Activated CD4-positive, alpha-beta memory T cell treated with anti-CD3 and anti-CD28 coated beads for 36 hours (primary cell): ENCODE measurements around the gene REC114. TPM values are rescaled to one million over a fixed set of nuclear protein-coding genes. Genes with fewer than 3 reads are reported as not detected.
"Not testable (repeated sequence)": the region's sequence is repeated elsewhere in the genome, so short reads cannot be mapped to it uniquely, and the experiment has no call there.

Experiments used
- CTCF ChIA-PET: fragments of 350-600 bp; sonication (Branson Sonifier 250); formaldehyde crosslinking; loops from one replicate; lab custom pipeline; 2021; ENCODE audit warnings: antibody characterized with exemption, inconsistent platforms; lab: Charles Lee
- POLR2A ChIA-PET: fragments of 350-600 bp; sonication (Branson Sonifier 250); formaldehyde crosslinking; loops from one replicate; lab custom pipeline; 2021; ENCODE audit warnings: antibody characterized with exemption; lab: Charles Lee
- DNase-seq: peaks from one replicate; pipeline ENCODE4 v3.0.0-alpha.2; 2020
- H3K27ac Mint-ChIP-seq: one replicate; pipeline ENCODE4 v1.8.0; 2021; ENCODE audit warnings: mixed read lengths
- H3K27me3 Mint-ChIP-seq: one replicate; pipeline ENCODE4 v1.8.0; 2021; ENCODE audit warnings: mixed read lengths
- H3K36me3 Mint-ChIP-seq: one replicate; pipeline ENCODE4 v1.8.0; 2021; ENCODE audit warnings: mixed read lengths
- H3K4me1 Mint-ChIP-seq: one replicate; pipeline ENCODE4 v1.8.0; 2021; ENCODE audit warnings: low read depth, mixed read lengths
- H3K4me3 Mint-ChIP-seq: one replicate; pipeline ENCODE4 v1.8.0; 2021; ENCODE audit warnings: mild to moderate bottlenecking, mixed read lengths
- H3K9me3 Mint-ChIP-seq: one replicate; pipeline ENCODE4 v1.8.0; 2021; ENCODE audit warnings: mixed read lengths
- intact Hi-C: fragments of 100-400 bp; cut with micrococcal nuclease; formaldehyde crosslinking; loops from one replicate; pipeline ENCODE4 v1.15.1; 2023
- total RNA-seq, 2 experiments: library from RNA; stranded (reverse); gene quantifications; one replicate each; pipeline ENCODE4 v1.2.3, GENCODE V29; 2021

Gene REC114
- total RNA-seq, 2 experiments from 2014 or later = not detected

DNA sequence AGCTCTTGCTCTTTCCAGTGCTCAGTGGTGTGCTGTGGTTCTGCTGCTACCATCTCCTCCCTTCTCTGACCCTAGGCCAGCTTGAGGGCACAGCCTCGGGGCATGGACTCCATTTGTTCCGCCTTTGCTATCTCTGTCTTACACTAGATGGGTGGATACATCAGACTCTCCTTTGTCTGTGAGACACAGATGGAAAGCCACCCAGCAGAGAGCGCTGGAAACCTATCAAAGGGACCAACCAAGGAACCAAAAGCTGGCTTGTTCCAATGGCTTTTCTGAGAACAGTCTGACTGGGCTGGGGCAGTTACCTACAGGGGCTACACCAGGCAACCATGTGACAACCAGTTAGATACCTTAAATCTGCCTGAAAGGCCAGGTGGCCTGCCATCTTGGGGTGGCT lies 126.4 kb downstream of the REC114 start:
- DNase-seq = no peak
- intact Hi-C loops = no loop called here
- CTCF ChIA-PET = interaction anchor here (1.1 to 4.0 kb wide), 5 partner anchors 9 to 136 kb away, joined by 3 to 25 read pairs (median 5); no protein-coding TSS in a partner anchor

GRCh38 chr15:73570355-73571032 lies 127.5 kb downstream of the REC114 start:
- H3K36me3 Mint-ChIP-seq = peaks cover 50% of the 10 kb centered on the region
- H3K4me3 Mint-ChIP-seq = no peak overlapping the region
- POLR2A ChIA-PET = no interaction called here
- peak overlapping the region; percentile 21 for H3K27ac Mint-ChIP-seq
- peaks cover 19% of the 10 kb centered on the region for H3K4me1 Mint-ChIP-seq
- no peaks in the 10 kb centered on the region for H3K9me3 Mint-ChIP-seq
- peak; percentile 43 for DNase-seq
- CTCF ChIA-PET = interaction anchor here (0.9 to 4.0 kb wide), 4 partner anchors 65 to 135 kb away, joined by 3 to 25 read pairs (median 4); no protein-coding TSS in a partner anchor
- no peaks in the 10 kb centered on the region for H3K27me3 Mint-ChIP-seq
- intact Hi-C loops = loop anchor here (1.0 to 5.0 kb wide), 2 partner anchors 37 to 61 kb away; no protein-coding TSS in a partner anchor

More for the DNA sequence above, 126.4 kb downstream of the REC114 start:
- H3K4me1 Mint-ChIP-seq = peaks cover 19% of the 10 kb centered on the region
- peaks cover 46% of the 10 kb centered on the region for H3K36me3 Mint-ChIP-seq
- no peaks in the 10 kb centered on the region for H3K9me3 Mint-ChIP-seq
- POLR2A ChIA-PET = no interaction called here
- H3K27me3 Mint-ChIP-seq = no peaks in the 10 kb centered on the region
- peak overlapping the region; percentile 49 for H3K27ac Mint-ChIP-seq
- no peak overlapping the region for H3K4me3 Mint-ChIP-seq

GRCh38 chr15:73571346-73571745 lies 128.4 kb downstream of the REC114 start:
- no peaks in the 10 kb centered on the region for H3K9me3 Mint-ChIP-seq
- H3K4me1 Mint-ChIP-seq = peaks cover 19% of the 10 kb centered on the region
- peak overlapping the region; percentile 23 for H3K27ac Mint-ChIP-seq
- no peak overlapping the region for H3K4me3 Mint-ChIP-seq
- CTCF ChIA-PET = interaction anchor here (0.9 to 4.0 kb wide), 4 partner anchors 46 to 134 kb away, joined by 3 to 25 read pairs (median 4); no protein-coding TSS in a partner anchor
- peaks cover 50% of the 10 kb centered on the region for H3K36me3 Mint-ChIP-seq
- DNase-seq = no peak
- H3K27me3 Mint-ChIP-seq = no peaks in the 10 kb centered on the region
- intact Hi-C loops = loop anchor here (5.0 kb wide), 1 partner anchor 36 kb away; no protein-coding TSS in a partner anchor
- POLR2A ChIA-PET = no interaction called here

DNA sequence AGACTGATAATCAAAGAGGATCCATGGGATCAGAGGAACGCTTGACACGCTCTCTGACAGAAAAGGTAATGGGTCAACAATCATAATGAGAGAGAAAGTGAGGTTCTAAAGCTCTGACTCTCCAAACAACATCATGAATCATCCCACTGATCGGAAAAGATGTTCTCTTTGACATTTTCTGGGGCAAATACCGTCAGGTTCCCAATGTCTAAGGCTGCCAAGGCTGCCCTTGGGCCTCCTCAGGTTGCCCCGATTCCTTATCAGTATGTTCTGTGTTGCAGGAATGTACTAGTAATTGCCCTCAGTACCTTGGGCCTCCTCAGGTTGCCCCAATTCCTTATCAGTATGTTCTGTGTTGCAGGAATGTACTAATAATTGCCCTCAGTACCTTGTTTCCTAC lies 129.3 kb downstream of the REC114 start:
- peaks cover 19% of the 10 kb centered on the region for H3K4me1 Mint-ChIP-seq
- POLR2A ChIA-PET = no interaction called here
- peak overlapping the region; percentile 61 for H3K27ac Mint-ChIP-seq
- no peak for DNase-seq
- H3K9me3 Mint-ChIP-seq = no peaks in the 10 kb centered on the region
- H3K36me3 Mint-ChIP-seq = peaks cover 49% of the 10 kb centered on the region
- H3K4me3 Mint-ChIP-seq = no peak overlapping the region
- CTCF ChIA-PET = no interaction called here
- no peaks in the 10 kb centered on the region for H3K27me3 Mint-ChIP-seq
- intact Hi-C loops = loop anchor here (5.0 kb wide), 1 partner anchor 35 kb away; no protein-coding TSS in a partner anchor

GRCh38 chr15:73573037-73573436 lies 130.1 kb downstream of the REC114 start:
- CTCF ChIA-PET = no interaction called here
- peaks cover 42% of the 10 kb centered on the region for H3K36me3 Mint-ChIP-seq
- H3K4me3 Mint-ChIP-seq = no peak overlapping the region
- POLR2A ChIA-PET = no interaction called here
- peaks cover 19% of the 10 kb centered on the region for H3K4me1 Mint-ChIP-seq
- no peaks in the 10 kb centered on the region for H3K27me3 Mint-ChIP-seq
- DNase-seq = no peak
- no peaks in the 10 kb centered on the region for H3K9me3 Mint-ChIP-seq
- peak overlapping the region; percentile 61 for H3K27ac Mint-ChIP-seq
- intact Hi-C loops = loop anchor here (5.0 kb wide), 1 partner anchor 34 kb away; no protein-coding TSS in a partner anchor

- Mint-ChIP-seq H3K27me3 (no peaks in the 10 kb centered on the region), H3K9me3 (no peaks in the 10 kb centered on the region), H3K36me3 (peaks cover 42% of the 10 kb centered on the region), H3K4me1 (peaks cover 19% of the 10 kb centered on the region), H3K27ac (no peak overlapping the region), H3K4me3 (no peak overlapping the region)
- POLR2A ChIA-PET = no interaction called here
- DNase-seq = no peak
- CTCF ChIA-PET = no interaction called here
- intact Hi-C loops = loop anchor here (5.0 kb wide), 1 partner anchor 34 kb away; no protein-coding TSS in a partner anchor
These were observed 130.6 kb downstream of the REC114 start for GRCh38 chr15:73573572-73573971.

DNA sequence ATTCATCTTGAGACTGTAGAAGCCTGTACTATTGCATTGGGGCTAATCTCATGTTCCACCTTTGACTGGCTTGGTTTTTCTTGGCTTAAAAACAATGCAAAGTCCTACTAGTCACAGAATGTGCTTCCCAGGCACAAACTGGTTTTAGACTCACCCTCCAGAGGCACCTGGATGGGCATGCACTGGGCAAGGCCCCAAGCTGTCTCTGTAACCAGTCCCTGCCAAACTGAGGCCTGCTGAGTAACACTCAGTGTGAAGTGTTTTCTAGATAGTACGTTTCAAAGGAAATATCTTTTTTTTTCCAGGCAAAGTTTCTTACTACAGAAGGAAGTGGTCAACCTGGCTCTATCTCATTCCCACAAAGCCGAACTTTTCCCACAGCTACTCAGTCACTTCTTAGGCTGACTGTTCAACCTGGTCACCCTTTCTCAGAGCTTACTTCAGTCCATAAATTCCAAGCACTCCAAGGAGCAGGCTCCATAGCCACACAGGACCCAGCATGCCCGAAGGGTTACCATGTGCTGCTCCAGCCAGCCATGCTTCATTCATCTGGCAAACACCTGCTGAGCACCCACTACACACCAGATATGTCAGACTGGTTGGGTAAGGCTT lies 132.8 kb downstream of the REC114 start:
- ChIA-PET CTCF (interaction anchor here (1.3 kb wide), 1 partner anchor 60 kb away, joined by 3 read pairs; no protein-coding TSS in a partner anchor), POLR2A (no interaction called here)
- intact Hi-C loops = no loop called here
- H3K27me3 Mint-ChIP-seq = no peaks in the 10 kb centered on the region
- peaks cover 14% of the 10 kb centered on the region for H3K4me1 Mint-ChIP-seq
- H3K9me3 Mint-ChIP-seq = no peaks in the 10 kb centered on the region
- peak; percentile 20 for DNase-seq
- H3K4me3 Mint-ChIP-seq = no peak overlapping the region
- peaks cover 29% of the 10 kb centered on the region for H3K36me3 Mint-ChIP-seq
- H3K27ac Mint-ChIP-seq = peak overlapping the region; percentile 44

GRCh38 chr15:73577593-73577992 lies 134.6 kb downstream of the REC114 start:
- intact Hi-C loops, H3K27me3 Mint-ChIP-seq, DNase-seq, H3K9me3 Mint-ChIP-seq, H3K27ac Mint-ChIP-seq, CTCF ChIA-PET, H3K4me1 Mint-ChIP-seq, POLR2A ChIA-PET, H3K4me3 Mint-ChIP-seq: not testable (repeated sequence)
- H3K36me3 Mint-ChIP-seq = peaks cover 25% of the 10 kb centered on the region

DNA sequence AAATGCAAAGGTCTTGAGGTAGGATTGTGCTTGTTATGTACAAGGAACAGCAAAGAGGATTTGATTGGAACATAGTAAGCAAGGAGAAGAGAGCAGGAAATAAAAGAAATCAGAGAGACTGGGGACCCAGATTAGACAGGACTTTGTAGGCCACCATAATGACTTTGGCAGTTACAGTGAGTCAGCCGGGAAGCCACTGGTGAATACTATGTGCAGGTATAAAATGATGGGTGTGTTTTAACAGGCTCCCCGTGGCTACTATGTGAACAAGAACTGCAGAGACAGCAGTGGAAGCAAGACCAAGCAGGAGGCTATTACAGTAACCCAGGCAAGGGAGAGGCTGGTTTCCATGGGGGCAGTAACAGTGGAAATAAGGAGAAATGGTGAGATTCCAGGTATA lies 135.1 kb downstream of the REC114 start:
- H3K27ac Mint-ChIP-seq = no peak overlapping the region
- no peak overlapping the region for H3K4me3 Mint-ChIP-seq
- ChIA-PET POLR2A (no interaction called here), CTCF (no interaction called here)
- DNase-seq = no peak
- intact Hi-C loops = no loop called here
- H3K27me3 Mint-ChIP-seq = no peaks in the 10 kb centered on the region
- peaks cover 1% of the 10 kb centered on the region for H3K4me1 Mint-ChIP-seq
- peaks cover 25% of the 10 kb centered on the region for H3K36me3 Mint-ChIP-seq
- no peaks in the 10 kb centered on the region for H3K9me3 Mint-ChIP-seq

- H3K4me3 Mint-ChIP-seq = no peak overlapping the region
- DNase-seq = no peak
- CTCF ChIA-PET = interaction anchor here (1.4 to 2.2 kb wide), 2 partner anchors 54 to 117 kb away, joined by 3 to 8 read pairs; no protein-coding TSS in a partner anchor
- no peaks in the 10 kb centered on the region for H3K9me3 Mint-ChIP-seq
- intact Hi-C loops = no loop called here
- H3K36me3 Mint-ChIP-seq = peaks cover 40% of the 10 kb centered on the region
- POLR2A ChIA-PET = no interaction called here
- peaks cover 15% of the 10 kb centered on the region for H3K4me1 Mint-ChIP-seq
- H3K27me3 Mint-ChIP-seq = no peaks in the 10 kb centered on the region
- no peak overlapping the region for H3K27ac Mint-ChIP-seq
These were observed 140.0 kb downstream of the REC114 start for GRCh38 chr15:73582851-73583379.

- ChIA-PET POLR2A (no interaction called here), CTCF (interaction anchor here (2.2 kb wide), 1 partner anchor 53 kb away, joined by 8 read pairs; no protein-coding TSS in a partner anchor)
- Mint-ChIP-seq H3K4me1 (peaks cover 15% of the 10 kb centered on the region), H3K27ac (no peak overlapping the region), H3K27me3 (no peaks in the 10 kb centered on the region), H3K4me3 (no peak overlapping the region), H3K9me3 (no peaks in the 10 kb centered on the region), H3K36me3 (peaks cover 39% of the 10 kb centered on the region)
- peak; percentile 24 for DNase-seq
- intact Hi-C loops = no loop called here
These were observed 140.6 kb downstream of the REC114 start for GRCh38 chr15:73583544-73583943.
